ENCODE measurements around the gene KRT6A.

- TF ChIP-seq ELK1 (IDR thresholded peaks at IDR 0.05; ENCODE audit: low read depth, low read length) (no peak), CEBPB (IDR thresholded peaks at IDR 0.05) (no peak), CTCF (IDR thresholded peaks at IDR 0.05) (no peak), MAX (IDR thresholded peaks at IDR 0.05) (no peak), USF2 (IDR thresholded peaks at IDR 0.05) (no peak), JUN (IDR thresholded peaks at IDR 0.05) (no peak)
These were observed 36.4 kb upstream of the KRT6A start for GRCh38 chr12:52529417-52529816.
